Aorta (tissue), 5 donors: ENCODE measurements around the gene IGLON5. TPM values are rescaled to one million over a fixed set of nuclear protein-coding genes. Genes with fewer than 3 reads are reported as not detected.
A peak's percentile ranks its signal among the peaks of the same experiment; 100 is the strongest.

Source experiments
- ATAC-seq: fragments of 200-7000 bp; cut with Tn5 transposase; one replicate; pipeline ENCODE4 v1.9.1; 2022; ENCODE audit warnings: moderate library complexity; ENCODE audit not compliant: low FRiP score
- DNase-seq, 2 donors: peaks; one replicate each; pipeline ENCODE4 v3.0.0-alpha.2; 2020
- H3K27ac ChIP-seq, 2 donors: one replicate each; pipeline ENCODE4 v1.5.1; 2013; ENCODE audit warnings: low read length in 2 of 2, mild to moderate bottlenecking in 2 of 2, moderate library complexity in 2 of 2, control low read depth in 1 of 2, inconsistent platforms in 1 of 2, low read depth in 1 of 2
- H3K27me3 ChIP-seq, 2 donors: one replicate each; pipeline ENCODE4 v1.6.1; 2013; ENCODE audit warnings: control low read depth in 1 of 2, low read length in 1 of 2, mild to moderate bottlenecking in 1 of 2, moderate library complexity in 1 of 2; ENCODE audit not compliant: insufficient read depth in 2 of 2, control insufficient read depth in 1 of 2
- H3K36me3 ChIP-seq, 2 donors: one replicate each; pipeline ENCODE4 v1.6.1; 2013; ENCODE audit warnings: control low read depth in 1 of 2, low read length in 1 of 2, mild to moderate bottlenecking in 1 of 2; ENCODE audit not compliant: insufficient read depth in 2 of 2, control insufficient read depth in 1 of 2
- H3K4me1 ChIP-seq, 2 donors: one replicate each; pipeline ENCODE4 v1.6.1; 2013; ENCODE audit warnings: low read length in 2 of 2, control low read depth in 1 of 2, mild to moderate bottlenecking in 1 of 2, moderate library complexity in 1 of 2; ENCODE audit not compliant: insufficient read depth in 2 of 2, control insufficient read depth in 1 of 2
- H3K4me3 ChIP-seq, 2 donors: one replicate each; pipeline ENCODE4 v1.5.1; 2013; ENCODE audit warnings: low read length in 2 of 2, control low read depth in 1 of 2, mild to moderate bottlenecking in 1 of 2
- H3K9me3 ChIP-seq: one replicate; pipeline ENCODE4 v1.6.1; 2013; ENCODE audit warnings: mild to moderate bottlenecking, low read length; ENCODE audit not compliant: control insufficient read depth
- WGBS, 2 donors: extraction: QIAGEN DNeasy Blood & Tissue Kit; methylation state at CpG; one replicate each; pipeline ENCODE4 v1.1.7; 2013; 5-methylcytosine and 5-hydroxymethylcytosine counted together
- intact Hi-C, 2 donors: fragments of 100-400 bp; cut with DNase I; formaldehyde crosslinking; loops; one replicate each; pipeline versions ENCODE4 v1.14.2 to v1.15.0; 2022
- polyA plus RNA-seq, 2 donors: library from polyadenylated mRNA; stranded (reverse); fragments of 200-250 nt; gene quantifications; one replicate each; pipeline ENCODE4 v1.2.3, GENCODE V29; 2013
- total RNA-seq, 2 donors: library from RNA; stranded (reverse); fragmentation: NEBNext Ultra II Directional; extraction: Animal tissue kit (Norgen Biotek cat#: 25700); gene quantifications; one replicate each; pipeline ENCODE4 v1.2.1, GENCODE V29; 2021
- donor health status: healthy with polysubstance abuse.
- donor health status: Bipolar disorder and iron deficiency.
- donor health status: DM: no; HTN: no; CAD: no.
- donor health status: DM: no; HTN: no; CAD: no.
- donor health status: DM: yes; HTN: yes; CAD: no.

The IGLON5 gene
- total and polyA plus RNA-seq, 4 donors = 0.13 to 0.26 (median 0.24) TPM; not detected in 1

DNA sequence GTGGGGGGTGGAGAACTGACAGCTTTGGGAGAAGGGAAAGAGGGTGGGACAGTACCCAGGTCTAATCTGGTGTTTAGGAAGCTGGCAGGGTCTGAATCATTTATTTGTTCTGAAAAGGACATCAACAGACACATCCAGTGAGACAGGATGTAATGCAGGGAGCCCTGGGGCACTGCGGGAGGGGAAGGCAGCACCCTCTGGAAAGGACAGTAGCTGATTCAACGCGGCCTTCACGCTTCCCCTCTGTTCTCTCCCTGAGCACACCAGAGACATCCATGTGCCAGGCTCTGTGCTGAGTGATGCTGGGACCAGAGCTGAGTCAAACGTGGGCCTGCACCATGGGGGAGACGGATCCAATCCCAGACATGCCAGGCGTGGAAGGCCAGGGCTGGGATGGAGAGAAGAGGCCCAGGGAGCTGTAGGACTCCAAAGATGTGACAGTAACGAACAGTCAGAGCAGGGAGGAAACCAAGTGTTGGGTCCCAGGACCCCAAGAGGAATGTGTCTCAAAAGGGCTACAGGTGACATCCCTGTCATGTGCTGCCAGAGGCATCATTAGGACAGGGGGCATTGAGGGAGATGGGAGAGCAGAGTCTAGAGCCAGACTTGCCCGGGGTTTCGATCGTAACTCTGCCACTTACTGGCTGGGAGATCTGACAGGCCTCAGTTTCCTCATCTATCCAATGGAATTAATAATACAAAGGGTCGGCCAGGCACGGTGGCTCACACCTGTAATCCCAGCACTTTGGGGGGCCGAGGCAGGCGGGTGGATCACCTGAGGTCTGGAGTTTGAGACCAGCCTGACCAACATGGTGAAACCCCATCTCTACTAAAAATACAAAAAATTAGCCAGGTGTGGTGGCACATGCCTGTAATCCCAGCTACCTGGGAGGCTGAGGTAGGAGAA, 53.0 kb downstream of the IGLON5 start:
- H3K36me3 ChIP-seq = no peaks in the 10 kb centered on the region
- no peak overlapping the region for H3K4me3 ChIP-seq
- no peak overlapping the region for H3K27ac ChIP-seq
- no peaks in the 10 kb centered on the region for H3K27me3 ChIP-seq
- WGBS, 2 donors = 87 to 89% methylated on average over 15 of the region's 15 CpGs
- no peak for ATAC-seq
- no peak for DNase-seq
- H3K9me3 ChIP-seq = no peaks in the 10 kb centered on the region
- H3K4me1 ChIP-seq = no peaks in the 10 kb centered on the region
- intact Hi-C loops = loop anchor here in 1 of 2 donors (5.0 kb wide), 1 partner anchor 338 kb away; no protein-coding TSS in a partner anchor

- peak overlapping the region in 1 of 2 donors; percentile 46 for H3K27ac ChIP-seq
- ATAC-seq (no peak), DNase-seq (no peak)
- H3K9me3 ChIP-seq = no peaks in the 10 kb centered on the region
- no peaks in the 10 kb centered on the region for H3K36me3 ChIP-seq
- 13 to 14% methylated on average over 10 of the region's 10 CpGs for WGBS, 2 donors
- peak overlapping the region; percentile 54 to 58 for H3K4me3 ChIP-seq
- no peaks in the 10 kb centered on the region for H3K4me1 ChIP-seq
- intact Hi-C loops = loop anchor here in 1 of 2 donors (5.0 kb wide), 1 partner anchor 337 kb away; no protein-coding TSS in a partner anchor
- H3K27me3 ChIP-seq = no peaks in the 10 kb centered on the region
Observed at GRCh38 chr19:51365211-51365964, 53.9 kb downstream of the IGLON5 start.

- Histone ChIP-seq H3K27ac (peak within 1 kb of the TSS; percentile 18 to 86), H3K4me1 (no peaks in the 10 kb centered on the region), H3K9me3 (no peaks in the 10 kb centered on the region), H3K4me3 (peak within 1 kb of the TSS; percentile 54 to 58), H3K36me3 (no peaks in the 10 kb centered on the region), H3K27me3 (no peaks in the 10 kb centered on the region)
- DNase-seq (no peak), ATAC-seq (no peak)
- intact Hi-C loops = loop anchor here in 1 of 2 donors (5.0 kb wide), 1 partner anchor 336 kb away; no protein-coding TSS in a partner anchor
- 0% methylated on average over 27 of the region's 27 CpGs for WGBS, 2 donors
Observed at GRCh38 chr19:51365965-51366388, 54.5 kb downstream of the IGLON5 start, which contains the start of gene ETFB. Gene ETFB (minus strand): TSS chr19:51366388. CDS start chr19:51366326, 62 bp downstream.

- no peaks in the 10 kb centered on the region for H3K36me3 ChIP-seq
- intact Hi-C loops = loop anchor here in 1 of 2 donors (1.0 to 5.0 kb wide), 3 partner anchors 27 to 336 kb away; no protein-coding TSS in a partner anchor
- H3K27ac ChIP-seq = peak overlapping the region; percentile 18 to 86
- 0 to 1% methylated on average over 46 to 54 of the region's 54 CpGs for WGBS, 2 donors
- peak overlapping the region; percentile 46 to 54 for H3K4me3 ChIP-seq
- no peaks in the 10 kb centered on the region for H3K4me1 ChIP-seq
- ATAC-seq = peak; percentile 90
- DNase-seq = peak; percentile 98 to 99
- H3K27me3 ChIP-seq = no peaks in the 10 kb centered on the region
- H3K9me3 ChIP-seq = no peaks in the 10 kb centered on the region
Observed at GRCh38 chr19:51366389-51367254, 55.2 kb downstream of the IGLON5 start.

GRCh38 chr19:51367255-51367564, 55.8 kb downstream of the IGLON5 start:
- Histone ChIP-seq H3K9me3 (no peaks in the 10 kb centered on the region), H3K4me1 (no peaks in the 10 kb centered on the region), H3K27ac (peak overlapping the region; percentile 18 to 86), H3K27me3 (no peaks in the 10 kb centered on the region), H3K4me3 (peak overlapping the region; percentile 34 to 46), H3K36me3 (no peaks in the 10 kb centered on the region)
- WGBS, 2 donors = 0 to 1% methylated on average over 13 to 15 of the region's 15 CpGs
- DNase-seq (peak in 1 of 2 donors; percentile 74), ATAC-seq (no peak)
- intact Hi-C loops = loop anchor here in 1 of 2 donors (1.0 to 5.0 kb wide), 3 partner anchors 27 to 335 kb away; no protein-coding TSS in a partner anchor

- intact Hi-C loops = loop anchor here in 1 of 2 donors (1.0 to 5.0 kb wide), 3 partner anchors 27 to 335 kb away; no protein-coding TSS in a partner anchor
- DNase-seq = peak; percentile 100
- 1% methylated on average over 56 to 64 of the region's 64 CpGs for WGBS, 2 donors
Observed at GRCh38 chr19:51367565-51368365, 56.3 kb downstream of the IGLON5 start.

DNA sequence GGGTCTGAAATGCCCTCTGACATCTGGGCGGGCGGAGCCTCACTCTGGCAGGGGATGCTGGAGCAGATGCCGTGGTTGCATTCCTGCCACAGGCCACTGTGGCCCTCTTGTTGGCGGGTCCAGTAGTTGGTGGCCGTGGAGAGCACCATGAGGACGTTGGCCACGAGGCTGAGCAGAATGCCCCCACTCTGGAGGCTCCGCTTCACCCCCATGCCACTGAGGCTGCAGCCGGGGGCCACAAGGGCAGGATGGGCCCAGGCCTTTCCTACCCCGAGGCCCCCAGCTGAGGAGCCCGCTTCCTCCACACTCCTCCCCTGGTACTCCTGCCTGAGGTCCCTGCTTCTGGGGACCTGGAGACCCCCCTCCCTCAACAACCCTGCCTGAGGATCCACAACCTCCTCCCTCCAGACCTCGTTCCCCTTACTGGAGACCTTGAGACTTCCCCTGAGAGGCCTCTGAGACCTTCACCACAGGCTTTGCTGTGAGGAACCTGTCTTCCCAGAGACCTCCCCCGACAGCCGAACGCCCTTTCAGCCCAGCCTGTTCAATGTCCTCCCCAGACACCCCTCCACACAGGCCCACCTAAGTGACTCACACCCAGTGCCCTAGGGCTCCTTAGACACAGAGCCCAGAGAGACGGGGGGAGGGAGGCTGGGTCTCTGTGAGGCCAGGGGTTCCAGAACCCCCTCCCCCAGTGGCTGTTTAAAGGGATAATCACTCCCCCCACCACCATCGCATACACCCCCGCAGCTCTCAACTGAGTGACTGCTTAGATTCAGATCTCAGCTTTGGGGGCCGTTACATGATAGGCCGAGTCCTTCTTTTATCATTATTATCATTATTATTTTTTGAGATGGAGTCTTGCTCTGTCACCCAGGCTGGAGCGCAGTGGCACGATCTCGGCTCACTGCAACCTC, 57.2 kb downstream of the IGLON5 start, which contains the start of gene CLDND2:
Gene CLDND2, minus strand, starts transcription at position 638 of the 917 bp plus-strand sequence. Its CDS starts 426 bp downstream, at position 212.
- H3K27ac ChIP-seq = peak within 1 kb of the TSS in 1 of 2 donors; percentile 4
- no peaks in the 10 kb centered on the region for H3K27me3 ChIP-seq
- H3K4me1 ChIP-seq = no peaks in the 10 kb centered on the region
- no peaks in the 10 kb centered on the region for H3K36me3 ChIP-seq
- H3K9me3 ChIP-seq = no peaks in the 10 kb centered on the region
- 61% methylated on average over 22 to 23 of the region's 23 CpGs for WGBS, 2 donors
- ATAC-seq = peak; percentile 0
- intact Hi-C loops = loop anchor here in 1 of 2 donors (5.0 kb wide), 1 partner anchor 334 kb away; no protein-coding TSS in a partner anchor
- no peak for DNase-seq
- peak within 1 kb of the TSS; percentile 4 to 65 for H3K4me3 ChIP-seq

More at GRCh38 chr19:51367565-51368365, 56.3 kb downstream of the IGLON5 start:
- H3K4me1 ChIP-seq = no peaks in the 10 kb centered on the region
- no peaks in the 10 kb centered on the region for H3K36me3 ChIP-seq
- H3K9me3 ChIP-seq = no peaks in the 10 kb centered on the region
- ATAC-seq = peak; percentile 96
- H3K27me3 ChIP-seq = no peaks in the 10 kb centered on the region
- H3K27ac ChIP-seq = peak overlapping the region in 1 of 2 donors; percentile 4
- peak overlapping the region; percentile 4 to 65 for H3K4me3 ChIP-seq
